Ovary (tissue), 9 donors: ENCODE results near the gene SLCO2B1. TPM values are rescaled to one million over a fixed set of nuclear protein-coding genes. Genes with fewer than 3 reads are reported as not detected.

ENCODE experiments used
- DNase-seq, 5 donors: peaks; one replicate each; pipeline ENCODE4 v3.0.0-alpha.2; 2019 to 2020
- H3K27ac ChIP-seq, 2 donors: fragments of 200-600 bp; one replicate each; pipeline versions ENCODE4 v1.5.1 to v1.8.0; 2019 to 2022
- H3K27me3 ChIP-seq: fragments of 200-600 bp; one replicate; pipeline ENCODE4 v1.8.0; 2022
- H3K36me3 ChIP-seq: fragments of 200-600 bp; sonication (generic); one replicate; pipeline ENCODE4 v1.5.1; 2019
- H3K4me1 ChIP-seq: one replicate; pipeline ENCODE4 v1.8.1; 2013; ENCODE audit warnings: mild to moderate bottlenecking, moderate library complexity; ENCODE audit not compliant: insufficient read depth
- H3K4me3 ChIP-seq: fragments of 200-600 bp; sonication (generic); one replicate; pipeline ENCODE4 v1.5.1; 2017
- H3K9me3 ChIP-seq, 2 donors: fragments of 200-600 bp in 1 of 2; sonication (generic) in 1 of 2; one replicate each; pipeline versions ENCODE4 v1.5.1 to v1.8.1; 2013 to 2019; ENCODE audit warnings: mild to moderate bottlenecking in 1 of 2, moderate library complexity in 1 of 2
- EP300 ChIP-seq: sonication (generic); formaldehyde crosslinking; IDR thresholded peaks from one replicate; pipeline ENCODE4 v1.6.1; 2017; ENCODE audit warnings: antibody characterized with exemption
- POLR2A ChIP-seq: fragments of 450-650 bp; IDR thresholded peaks from one replicate; pipeline ENCODE4 v1.6.1; 2017; ENCODE audit warnings: antibody characterized with exemption, mild to moderate bottlenecking, moderate library complexity
- WGBS, 3 donors: extraction: QIAGEN DNeasy Blood & Tissue Kit in 1 of 3; methylation state at CpG; one replicate each; pipeline versions ENCODE4 v1.1.5 to v1.1.7; 2013 to 2017; 5-methylcytosine and 5-hydroxymethylcytosine counted together
- intact Hi-C, 4 donors: fragments of 100-400 bp; cut with DNase I; formaldehyde crosslinking; loops; one replicate each; pipeline versions ENCODE4 v1.11.0 to v1.15.1; 2022 to 2023
- polyA plus RNA-seq, 2 donors: library from polyadenylated mRNA; stranded (reverse); fragments of 200-250 nt in 1 of 2; fragments of 350-450 nt in 1 of 2; fragmentation: Illumina TruSeq in 1 of 2; extraction: RNeasy Lipid Tissue Mini Kit (QIAGEN cat#74804) in 1 of 2; gene quantifications; one replicate each; pipeline ENCODE4 v1.2.3, GENCODE V29; 2013 to 2014
- total RNA-seq, 7 donors: library from RNA; depleted of rRNA in 2 of 7; stranded (reverse); fragments of >200 nt in 2 of 7; fragmentation: NEBNext Ultra II Directional in 3 of 7; extraction: Animal tissue kit (Norgen Biotek cat#: 25700) in 3 of 7; gene quantifications; one replicate each; pipeline versions ENCODE4 v1.1.0 to v1.2.4, GENCODE V29; 2016 to 2023
- TF ChIP-seq, protein P1 (sequence below), 3 donors: fragments of 450-650 bp in 2 of 3; fragments of 200-600 bp in 1 of 3; IDR thresholded peaks; one replicate each; pipeline versions ENCODE4 v1.5.1 to v1.8.0; 2016 to 2022; ENCODE audit warnings: antibody characterized with exemption in 3 of 3, mild to moderate bottlenecking in 1 of 3
- donor health status: DM: no; HTN: no; CAD: no; lungs with moderate emphysema.
- donor health status: DM: no; HTN: no; CAD: no.
- donor health status: Bipolar disorder and iron deficiency.
- donor health status: DM: yes; HTN: yes; CAD: no.
- donor health status: DM: no; HTN: no; CAD: no.
- donor health status: DM: yes; HTN: yes; CAD: no.

SLCO2B1 gene
- total and polyA plus RNA-seq, 9 donors = 12.6 to 79.4 (median 21.8) TPM

- Histone ChIP-seq H3K27me3 (no peaks in the 10 kb centered on the region), H3K36me3 (no peaks in the 10 kb centered on the region), H3K9me3 (no peaks in the 10 kb centered on the region), H3K4me1 (no peaks in the 10 kb centered on the region), H3K4me3 (no peak overlapping the region), H3K27ac (no peak overlapping the region)
- intact Hi-C loops = loop anchor here (5.0 kb wide), 3 partner anchors 59 to 104 kb away; partner anchors contain the start of gene TPBGL (in 1 of the 4)
- TF ChIP-seq, protein P1, sequence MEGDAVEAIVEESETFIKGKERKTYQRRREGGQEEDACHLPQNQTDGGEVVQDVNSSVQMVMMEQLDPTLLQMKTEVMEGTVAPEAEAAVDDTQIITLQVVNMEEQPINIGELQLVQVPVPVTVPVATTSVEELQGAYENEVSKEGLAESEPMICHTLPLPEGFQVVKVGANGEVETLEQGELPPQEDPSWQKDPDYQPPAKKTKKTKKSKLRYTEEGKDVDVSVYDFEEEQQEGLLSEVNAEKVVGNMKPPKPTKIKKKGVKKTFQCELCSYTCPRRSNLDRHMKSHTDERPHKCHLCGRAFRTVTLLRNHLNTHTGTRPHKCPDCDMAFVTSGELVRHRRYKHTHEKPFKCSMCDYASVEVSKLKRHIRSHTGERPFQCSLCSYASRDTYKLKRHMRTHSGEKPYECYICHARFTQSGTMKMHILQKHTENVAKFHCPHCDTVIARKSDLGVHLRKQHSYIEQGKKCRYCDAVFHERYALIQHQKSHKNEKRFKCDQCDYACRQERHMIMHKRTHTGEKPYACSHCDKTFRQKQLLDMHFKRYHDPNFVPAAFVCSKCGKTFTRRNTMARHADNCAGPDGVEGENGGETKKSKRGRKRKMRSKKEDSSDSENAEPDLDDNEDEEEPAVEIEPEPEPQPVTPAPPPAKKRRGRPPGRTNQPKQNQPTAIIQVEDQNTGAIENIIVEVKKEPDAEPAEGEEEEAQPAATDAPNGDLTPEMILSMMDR (IDR thresholded peaks at IDR 0.05) = no peak
- TF ChIP-seq POLR2A (no peak), EP300 (no peak)
- peak in 4 of 5 donors; percentile 25 to 61 (median 43) for DNase-seq
- WGBS, 3 donors = 35 to 41% (median 36%) methylated on average over 10 of the region's 10 CpGs
These were observed 8.0 kb upstream of the SLCO2B1 start for GRCh38 chr11:75142714-75143419.

GRCh38 chr11:75143420-75143731 is 7.5 kb upstream of the SLCO2B1 start:
- Histone ChIP-seq H3K27ac (no peak overlapping the region), H3K36me3 (no peaks in the 10 kb centered on the region)

GRCh38 chr11:75144716-75145014 is 6.2 kb upstream of the SLCO2B1 start:
- Histone ChIP-seq H3K27ac (no peak overlapping the region), H3K9me3 (no peaks in the 10 kb centered on the region), H3K4me3 (no peak overlapping the region), H3K36me3 (no peaks in the 10 kb centered on the region), H3K4me1 (no peaks in the 10 kb centered on the region), H3K27me3 (no peaks in the 10 kb centered on the region)
- no peak for DNase-seq
- TF ChIP-seq EP300 = no peak
- TF ChIP-seq, protein P1 (IDR thresholded peaks at IDR 0.05) = peak in 1 of 3 donors; percentile 5
- intact Hi-C loops = loop anchor here (5.0 kb wide), 3 partner anchors 58 to 103 kb away; partner anchors contain the start of gene TPBGL (in 1 of the 4)
- WGBS, 3 donors = 33 to 36% (median 35%) methylated on average over 3 of the region's 3 CpGs

More at GRCh38 chr11:75143420-75143731, 7.5 kb upstream of the SLCO2B1 start:
- no peak for DNase-seq
- no peaks in the 10 kb centered on the region for H3K4me1 ChIP-seq
- WGBS, 3 donors = 43 to 51% (median 49%) methylated on average over 6 of the region's 6 CpGs
- intact Hi-C loops = loop anchor here (5.0 kb wide), 3 partner anchors 59 to 104 kb away; partner anchors contain the start of gene TPBGL (in 1 of the 4)
- TF ChIP-seq POLR2A = no peak
- TF ChIP-seq, protein P1 (IDR thresholded peaks at IDR 0.05) = no peak
- no peak for TF ChIP-seq EP300
- no peak overlapping the region for H3K4me3 ChIP-seq
- H3K27me3 ChIP-seq = no peaks in the 10 kb centered on the region
- H3K9me3 ChIP-seq = no peaks in the 10 kb centered on the region

GRCh38 chr11:75145196-75145971 is 5.5 kb upstream of the SLCO2B1 start:
- Histone ChIP-seq H3K27ac (no peak overlapping the region), H3K36me3 (no peaks in the 10 kb centered on the region), H3K4me3 (no peak overlapping the region), H3K27me3 (no peaks in the 10 kb centered on the region), H3K9me3 (no peaks in the 10 kb centered on the region), H3K4me1 (no peaks in the 10 kb centered on the region)
- intact Hi-C loops = no loop called here
- TF ChIP-seq, protein P1 (IDR thresholded peaks at IDR 0.05) = no peak
- TF ChIP-seq POLR2A = no peak
- no peak for TF ChIP-seq EP300
- no peak for DNase-seq
- WGBS, 3 donors = 68 to 87% (median 68%) methylated on average over 9 of the region's 9 CpGs
